Stimulated activated naive CD8-positive, alpha-beta T cell treated with anti-CD3 and anti-CD28 coated beads, Interleukin-15, amount 100 ng/mL, for 72 hours (primary cell): ENCODE results near the gene LRG1.
"Not testable (repeated sequence)": the region's sequence is repeated elsewhere in the genome, so short reads cannot be mapped to it uniquely, and the experiment has no call there.

Experiments
- ATAC-seq: fragments of 150-1000 bp; cut with Tn5 transposase; 2 replicates; pipeline ENCODE4 v1.10.0; 2021; ENCODE audit warnings: mild to moderate bottlenecking, moderate library complexity
- DNase-seq, 2 donors: peaks; one replicate each; pipeline ENCODE4 v3.0.0; 2021 to 2022
- H3K27ac Mint-ChIP-seq, 2 donors: one replicate each; pipeline ENCODE4 v1.8.0; 2022; ENCODE audit warnings: mild to moderate bottlenecking in 2 of 2, mixed read lengths in 2 of 2, moderate library complexity in 2 of 2
- H3K27me3 Mint-ChIP-seq: one replicate; pipeline ENCODE4 v1.8.0; 2022; ENCODE audit warnings: mixed read lengths
- H3K4me1 Mint-ChIP-seq: one replicate; pipeline ENCODE4 v1.8.0; 2022; ENCODE audit warnings: mild to moderate bottlenecking, mixed read lengths
- H3K4me3 Mint-ChIP-seq, 2 donors: one replicate each; pipeline ENCODE4 v1.8.0; 2022; ENCODE audit warnings: mild to moderate bottlenecking in 2 of 2, mixed read lengths in 2 of 2, moderate library complexity in 1 of 2
- H3K9me3 Mint-ChIP-seq, 2 donors: one replicate each; pipeline ENCODE4 v1.8.0; 2022; ENCODE audit warnings: mixed read lengths in 2 of 2

The LRG1 gene

DNA sequence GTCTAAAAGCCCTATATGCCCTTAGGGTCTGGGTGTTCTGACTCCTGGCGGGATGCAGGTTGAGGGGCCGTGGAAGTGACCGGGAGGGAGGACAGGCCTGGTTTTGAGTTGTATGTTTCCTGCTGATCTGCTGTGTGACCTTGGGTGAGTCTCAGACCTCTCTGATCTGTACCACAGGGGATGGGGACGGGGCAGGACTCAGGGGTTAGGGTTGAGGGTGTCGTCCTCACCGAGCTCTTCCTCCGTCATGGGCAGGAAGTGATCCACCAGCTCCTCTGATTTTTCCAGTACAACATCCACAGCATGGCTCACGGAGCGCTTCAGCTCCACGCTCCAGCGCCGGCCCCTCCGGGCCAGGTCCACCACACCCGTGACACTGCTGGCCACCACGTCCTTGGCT, 11.0 kb downstream of the LRG1 start:
- H3K27ac Mint-ChIP-seq = no peak overlapping the region
- no peaks in the 10 kb centered on the region for H3K9me3 Mint-ChIP-seq
- H3K4me1 Mint-ChIP-seq = no peaks in the 10 kb centered on the region
- DNase-seq = no peak
- no peak overlapping the region for H3K4me3 Mint-ChIP-seq
- no peak for ATAC-seq
- no peaks in the 10 kb centered on the region for H3K27me3 Mint-ChIP-seq

- H3K4me1 Mint-ChIP-seq, H3K27me3 Mint-ChIP-seq, ATAC-seq, DNase-seq, H3K4me3 Mint-ChIP-seq, H3K9me3 Mint-ChIP-seq, H3K27ac Mint-ChIP-seq: not testable (repeated sequence)
Measured at GRCh38 chr19:4527377-4527776, 12.5 kb downstream of the LRG1 start.

DNA sequence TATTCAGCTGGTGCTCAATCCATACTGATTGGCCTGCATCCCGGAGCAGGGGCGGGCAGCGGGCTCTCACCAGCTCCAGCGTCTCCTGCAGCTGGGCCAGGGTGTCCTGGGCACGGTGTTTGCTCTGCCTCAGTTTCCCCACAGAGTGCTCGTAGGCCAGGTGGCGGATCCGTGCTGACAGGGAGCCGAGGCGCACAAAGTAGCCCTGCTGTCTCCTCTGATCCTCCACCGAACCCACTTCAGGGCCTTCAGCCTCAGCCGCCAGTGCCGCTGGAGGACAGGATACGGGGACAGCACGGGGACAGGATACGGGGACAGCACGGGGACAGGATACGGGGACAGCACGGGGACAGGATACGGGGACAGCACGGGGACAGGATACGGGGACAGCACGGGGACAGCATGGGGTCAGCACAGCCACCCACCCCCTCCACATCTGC, 14.3 kb downstream of the LRG1 start:
- H3K4me1 Mint-ChIP-seq = no peaks in the 10 kb centered on the region
- no peaks in the 10 kb centered on the region for H3K9me3 Mint-ChIP-seq
- H3K27me3 Mint-ChIP-seq = peaks cover 7% of the 10 kb centered on the region
- no peak overlapping the region for H3K27ac Mint-ChIP-seq
- no peak overlapping the region for H3K4me3 Mint-ChIP-seq
- ATAC-seq = no peak
- no peak for DNase-seq

- DNase-seq = peak; percentile 65 to 71
- Mint-ChIP-seq H3K27ac (no peak overlapping the region), H3K4me3 (no peak overlapping the region), H3K27me3 (peaks cover 9% of the 10 kb centered on the region), H3K4me1 (no peaks in the 10 kb centered on the region), H3K9me3 (no peaks in the 10 kb centered on the region)
- peak; percentile 89 for ATAC-seq
Measured at GRCh38 chr19:4524808-4525562, 14.9 kb downstream of the LRG1 start.

DNA sequence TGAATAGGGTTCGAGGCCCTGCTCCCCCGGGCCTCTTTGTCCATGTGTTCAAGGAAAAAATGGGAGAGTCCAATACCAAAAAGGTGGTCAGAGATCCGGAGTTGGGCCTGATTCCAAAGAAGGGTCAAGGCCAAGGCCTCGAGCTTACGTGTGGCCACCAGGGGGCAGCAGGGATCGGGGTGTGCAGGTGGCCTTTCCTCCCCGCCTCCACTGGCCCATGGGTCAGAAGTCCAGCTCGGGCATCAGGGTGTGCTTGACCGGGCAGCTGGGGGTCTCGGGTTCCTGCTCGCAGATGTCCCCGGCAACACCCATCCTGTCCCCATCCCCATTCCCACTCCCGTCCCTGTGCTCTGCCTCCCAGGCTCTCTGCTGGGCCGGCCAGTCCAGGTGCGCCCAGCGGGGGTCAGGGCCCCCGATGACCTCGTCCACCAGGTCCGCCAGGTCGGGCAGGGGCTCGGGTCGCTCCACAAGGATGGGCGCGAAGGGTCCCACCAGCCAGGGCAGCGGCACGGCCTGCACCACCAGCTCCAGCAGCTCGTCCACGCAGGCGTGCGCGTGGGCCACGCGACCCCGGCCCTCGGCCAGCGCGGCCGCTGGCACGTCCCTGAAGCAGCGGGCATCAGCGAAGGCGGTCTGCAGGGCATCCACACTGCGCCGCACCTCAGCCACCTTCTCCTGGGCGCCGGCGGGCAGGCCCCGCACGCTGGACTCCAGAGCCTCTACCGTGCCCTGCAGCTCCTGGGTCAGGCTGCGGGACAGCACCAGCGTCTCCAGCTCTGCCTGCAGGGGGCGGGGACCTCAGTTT, 16.3 kb downstream of the LRG1 start:
- H3K27ac Mint-ChIP-seq = peak overlapping the region in 1 of 2 donors; percentile 27
- no peaks in the 10 kb centered on the region for H3K9me3 Mint-ChIP-seq
- no peak for DNase-seq
- no peak overlapping the region for H3K4me3 Mint-ChIP-seq
- no peak for ATAC-seq
- H3K4me1 Mint-ChIP-seq = no peaks in the 10 kb centered on the region
- peaks cover 14% of the 10 kb centered on the region for H3K27me3 Mint-ChIP-seq

DNA sequence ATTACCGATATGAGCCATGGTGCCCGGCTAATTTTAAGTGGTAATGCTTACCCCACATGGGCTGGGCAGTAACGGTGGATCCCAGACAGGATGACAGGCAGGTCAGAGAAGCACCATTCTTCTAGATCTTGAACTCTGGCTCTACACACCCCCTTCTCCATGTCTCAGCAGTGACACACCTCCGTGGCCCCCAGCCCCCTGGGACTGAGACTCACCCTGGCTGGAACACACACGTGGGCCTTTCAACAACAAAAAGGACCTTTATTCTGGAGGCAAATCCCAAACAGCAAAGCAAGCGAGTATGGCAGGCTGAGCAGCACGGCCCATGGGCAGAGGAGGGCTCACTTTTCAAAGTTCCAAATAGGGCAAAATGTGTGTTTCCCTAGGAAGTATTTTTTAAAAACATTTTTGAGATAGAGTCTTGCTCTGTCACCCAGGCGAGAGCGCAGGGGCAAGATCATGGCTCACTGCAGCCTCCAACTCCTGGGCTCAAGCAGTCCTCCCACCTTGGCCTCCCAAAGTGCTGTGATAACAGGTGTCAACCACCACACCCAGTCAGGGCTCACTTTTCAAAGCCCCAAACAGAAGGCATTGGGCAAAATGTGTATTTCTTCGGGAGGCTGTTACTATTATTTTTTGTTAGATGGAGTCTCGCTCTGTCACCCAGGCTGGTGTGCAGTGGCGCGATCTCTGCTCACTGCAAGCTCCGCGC, 17.4 kb downstream of the LRG1 start:
- ATAC-seq (no peak), DNase-seq (no peak)
- Mint-ChIP-seq H3K4me1 (no peaks in the 10 kb centered on the region), H3K9me3 (no peaks in the 10 kb centered on the region), H3K4me3 (no peak overlapping the region), H3K27ac (no peak overlapping the region), H3K27me3 (peaks cover 20% of the 10 kb centered on the region)

DNA sequence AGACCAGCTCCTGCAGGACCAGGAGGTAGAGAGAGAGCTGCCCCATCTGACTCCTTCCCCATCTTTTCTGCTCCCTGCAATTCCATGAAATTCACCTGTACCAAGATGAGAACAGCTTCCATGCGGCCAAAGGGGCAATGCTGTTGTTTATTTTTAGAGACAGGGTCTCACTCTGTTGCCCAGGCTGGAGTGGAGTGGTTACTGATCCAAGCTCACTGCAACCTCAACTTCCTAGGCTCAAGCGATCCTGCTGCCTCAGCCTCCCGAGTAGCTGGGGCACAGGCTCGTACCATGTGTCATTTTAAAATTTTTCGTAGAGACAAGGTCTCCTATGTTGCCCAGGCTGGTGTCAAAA, 18.0 kb downstream of the LRG1 start:
- no peaks in the 10 kb centered on the region for H3K9me3 Mint-ChIP-seq
- H3K4me1 Mint-ChIP-seq = no peaks in the 10 kb centered on the region
- no peak overlapping the region for H3K4me3 Mint-ChIP-seq
- H3K27ac Mint-ChIP-seq = no peak overlapping the region
- DNase-seq (no peak), ATAC-seq (no peak)
- peaks cover 20% of the 10 kb centered on the region for H3K27me3 Mint-ChIP-seq

- DNase-seq (no peak), ATAC-seq (no peak)
- no peaks in the 10 kb centered on the region for H3K4me1 Mint-ChIP-seq
- H3K4me3 Mint-ChIP-seq = no peak overlapping the region
- peak overlapping the region in 1 of 2 donors; percentile 22 for H3K27ac Mint-ChIP-seq
- H3K9me3 Mint-ChIP-seq = no peaks in the 10 kb centered on the region
- H3K27me3 Mint-ChIP-seq = peaks cover 20% of the 10 kb centered on the region
Measured at GRCh38 chr19:4521170-4521887, 18.5 kb downstream of the LRG1 start.

DNA sequence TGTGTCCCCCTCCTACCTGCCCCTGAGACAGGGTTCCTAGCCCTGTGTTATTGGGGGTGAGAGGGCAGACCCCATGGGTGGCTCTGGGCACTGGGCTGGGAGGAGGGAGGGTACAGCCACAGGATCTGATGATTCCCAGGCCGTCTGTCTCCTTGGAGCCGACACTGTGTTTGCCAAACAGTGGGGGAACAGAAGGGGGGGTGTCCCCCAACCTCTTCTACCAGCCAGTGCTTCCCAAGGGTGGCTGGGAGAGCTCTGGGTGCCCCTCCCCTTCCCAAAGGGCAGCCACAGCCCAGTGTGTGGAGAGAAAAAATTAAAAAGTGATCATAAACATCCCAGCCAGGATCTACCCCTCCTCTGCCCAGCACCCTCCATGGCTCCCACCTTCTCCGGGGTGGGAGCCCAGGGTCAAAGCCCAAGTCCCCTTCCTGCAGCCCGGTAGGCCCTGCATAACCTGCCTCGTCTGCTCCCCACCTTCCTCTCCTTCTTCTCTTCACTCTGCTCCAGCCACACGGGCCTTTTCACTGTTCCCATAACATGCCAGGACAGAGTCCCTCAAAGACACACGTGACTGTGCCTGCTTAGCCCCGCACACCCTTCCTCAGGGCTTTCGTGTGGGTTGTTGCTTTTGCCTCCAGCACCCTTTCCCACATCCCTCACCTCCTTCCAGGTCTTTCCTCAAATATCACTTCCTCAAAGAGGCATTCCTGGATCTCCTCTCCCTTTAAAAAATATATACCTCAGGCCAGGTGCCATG, 20.1 kb downstream of the LRG1 start:
- Mint-ChIP-seq H3K4me1 (no peaks in the 10 kb centered on the region), H3K27me3 (peaks cover 20% of the 10 kb centered on the region), H3K9me3 (no peaks in the 10 kb centered on the region), H3K27ac (peak overlapping the region in 1 of 2 donors; percentile 5), H3K4me3 (no peak overlapping the region)
- ATAC-seq (no peak), DNase-seq (no peak)

DNA sequence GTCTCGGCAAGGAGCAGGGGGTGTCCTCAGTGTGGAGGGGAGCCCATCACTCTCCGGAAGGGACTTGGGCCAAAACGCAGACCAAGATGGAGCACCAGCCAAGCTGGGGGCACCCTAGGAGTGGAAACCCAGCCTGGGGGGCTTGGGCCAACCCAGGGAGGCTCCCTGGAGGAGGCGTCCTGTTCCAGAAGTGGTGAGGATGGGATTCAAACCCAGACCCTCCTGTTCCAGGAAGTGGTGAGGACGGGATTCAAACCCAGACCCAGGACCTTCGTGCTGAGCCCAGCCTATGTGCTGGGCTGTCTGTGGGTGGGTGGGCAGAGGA, 20.7 kb downstream of the LRG1 start:
- H3K27ac Mint-ChIP-seq = no peak overlapping the region
- no peaks in the 10 kb centered on the region for H3K9me3 Mint-ChIP-seq
- H3K4me1 Mint-ChIP-seq = no peaks in the 10 kb centered on the region
- ATAC-seq = no peak
- DNase-seq = no peak
- H3K27me3 Mint-ChIP-seq = peaks cover 20% of the 10 kb centered on the region
- H3K4me3 Mint-ChIP-seq = no peak overlapping the region

- H3K27ac Mint-ChIP-seq = peak within 1 kb of the TSS in 1 of 2 donors; percentile 27
- no peaks in the 10 kb centered on the region for H3K9me3 Mint-ChIP-seq
- H3K4me3 Mint-ChIP-seq = no peak within 1 kb of the TSS
- DNase-seq (no peak), ATAC-seq (no peak)
- H3K27me3 Mint-ChIP-seq = peaks cover 26% of the 10 kb centered on the region
- no peaks in the 10 kb centered on the region for H3K4me1 Mint-ChIP-seq
Measured at GRCh38 chr19:4518345-4519171, 21.3 kb downstream of the LRG1 start, which contains the start of gene PLIN4. Gene PLIN4 (minus strand): TSS chr19:4518486. CDS start chr19:4518272, 214 bp downstream.

DNA sequence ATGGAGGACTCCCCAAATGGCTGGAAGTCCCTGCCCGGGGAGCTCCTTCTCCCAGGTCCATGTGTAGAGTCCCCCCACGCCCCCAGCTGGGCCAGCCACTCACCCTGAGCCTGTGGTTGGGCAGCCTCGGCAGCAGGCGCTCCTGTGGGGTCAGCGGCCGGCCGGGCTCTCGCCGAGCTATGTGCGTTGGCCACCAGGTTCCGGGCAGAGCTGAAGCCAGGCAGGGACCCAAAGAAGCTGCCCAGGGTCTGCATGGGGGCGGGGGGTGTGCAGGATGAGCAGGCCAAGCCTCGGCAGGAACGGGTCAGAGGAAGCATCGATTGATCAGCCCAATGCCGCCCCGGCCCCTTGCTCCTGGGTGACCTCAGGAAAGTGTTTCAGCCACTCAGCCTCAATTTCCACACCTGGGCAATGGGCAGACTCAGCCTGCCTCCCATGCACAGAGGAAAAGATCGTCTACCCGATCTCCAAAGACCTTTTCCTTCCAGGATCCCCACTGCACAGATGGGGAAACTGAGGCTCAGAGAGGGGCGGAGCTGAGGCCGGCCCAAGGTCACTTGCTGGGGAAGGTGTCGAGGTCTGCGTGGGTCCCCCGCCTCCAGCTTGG, 22.3 kb downstream of the LRG1 start:
- H3K4me3 Mint-ChIP-seq = no peak overlapping the region
- no peak for DNase-seq
- H3K27me3 Mint-ChIP-seq = peaks cover 29% of the 10 kb centered on the region
- H3K27ac Mint-ChIP-seq = peak overlapping the region in 1 of 2 donors; percentile 27
- ATAC-seq = no peak
- H3K4me1 Mint-ChIP-seq = no peaks in the 10 kb centered on the region
- H3K9me3 Mint-ChIP-seq = no peaks in the 10 kb centered on the region

DNA sequence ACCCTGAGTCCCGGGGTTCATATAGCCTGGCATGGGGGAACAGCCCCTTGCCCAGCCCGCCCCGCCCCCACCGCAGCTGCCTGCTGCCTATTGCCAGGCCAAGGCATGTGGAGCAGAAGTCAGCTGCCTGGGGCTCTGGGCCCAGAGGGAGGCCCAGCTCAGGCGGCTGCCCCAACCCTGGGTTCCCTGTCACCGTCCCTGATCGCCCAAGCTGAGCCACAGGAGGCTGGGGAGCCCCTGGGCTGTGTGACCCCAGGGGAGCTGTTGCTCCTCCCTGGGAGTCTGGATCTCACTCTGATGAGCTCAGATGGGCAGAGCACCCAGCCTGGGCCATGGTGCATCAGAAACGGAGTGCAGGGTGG, 22.9 kb downstream of the LRG1 start:
- Mint-ChIP-seq H3K27ac (no peak overlapping the region), H3K27me3 (peaks cover 29% of the 10 kb centered on the region), H3K4me3 (no peak overlapping the region), H3K4me1 (no peaks in the 10 kb centered on the region), H3K9me3 (no peaks in the 10 kb centered on the region)
- DNase-seq (no peak), ATAC-seq (peak; percentile 17)
